ENCODE results near the gene GEMIN4. TPM values are rescaled to one million over a fixed set of nuclear protein-coding genes. Genes with fewer than 3 reads are reported as not detected.

Gene GEMIN4
- 10 to 100 TPM; 14.0 to 18.6 TPM for total RNA-seq
- 10 to 100 TPM; 30.0 to 34.5 (median 32.2) TPM for polyA plus RNA-seq (ENCODE audit: insufficient read length in 6 of 6)
- long read RNA-seq, donor 1, full-length matches to known transcripts, result 37 of 37 reads
- long read RNA-seq, donor 1, partial matches to known transcripts, result 0 of 37 reads
- long read RNA-seq, donor 1, other reads (novel, unspliced or antisense), result 0 of 37 reads
- long read RNA-seq, donor 2, full-length matches to known transcripts, result 21 of 21 reads
- long read RNA-seq, donor 2, partial matches to known transcripts, result 0 of 21 reads
- long read RNA-seq, donor 2, other reads (novel, unspliced or antisense), result 0 of 21 reads
- long read RNA-seq, donor 3, full-length matches to known transcripts, result 18 of 18 reads
- long read RNA-seq, donor 3, partial matches to known transcripts, result 0 of 18 reads
- long read RNA-seq, donor 3, other reads (novel, unspliced or antisense), result 0 of 18 reads
- long read RNA-seq, donor 4, partial matches to known transcripts, result 0 of 2 reads
- long read RNA-seq, donor 4, other reads (novel, unspliced or antisense), result 2 of 2 reads
- long read RNA-seq, donor 5, full-length matches to known transcripts, result 25 of 25 reads
- long read RNA-seq, donor 5, partial matches to known transcripts, result 0 of 25 reads
- long read RNA-seq, donor 5, other reads (novel, unspliced or antisense), result 0 of 25 reads
- long read RNA-seq, donor 6, full-length matches to known transcripts, result 18 of 18 reads
- long read RNA-seq, donor 6, partial matches to known transcripts, result 0 of 18 reads
- long read RNA-seq, donor 6, other reads (novel, unspliced or antisense), result 0 of 18 reads
- long read RNA-seq, donor 7, full-length matches to known transcripts, result 12 of 12 reads
- long read RNA-seq, donor 7, partial matches to known transcripts, result 0 of 12 reads
- long read RNA-seq, donor 7, other reads (novel, unspliced or antisense), result 0 of 12 reads
- long read RNA-seq, donor 8, full-length matches to known transcripts, result 21 of 28 reads
- long read RNA-seq, donor 8, partial matches to known transcripts, result 7 of 28 reads
- long read RNA-seq, donor 8, other reads (novel, unspliced or antisense), result 0 of 28 reads
- long read RNA-seq, donor 9, result 0 reads
- long read RNA-seq, donor 10, full-length matches to known transcripts, result 6 of 6 reads
- long read RNA-seq, donor 10, partial matches to known transcripts, result 0 of 6 reads
- long read RNA-seq, donor 10, other reads (novel, unspliced or antisense), result 0 of 6 reads
- long read RNA-seq, donor 11, result 0 reads
- long read RNA-seq, donor 12, full-length matches to known transcripts, result 15 of 15 reads
- long read RNA-seq, donor 12, partial matches to known transcripts, result 0 of 15 reads
- long read RNA-seq, donor 12, other reads (novel, unspliced or antisense), result 0 of 15 reads

DNA sequence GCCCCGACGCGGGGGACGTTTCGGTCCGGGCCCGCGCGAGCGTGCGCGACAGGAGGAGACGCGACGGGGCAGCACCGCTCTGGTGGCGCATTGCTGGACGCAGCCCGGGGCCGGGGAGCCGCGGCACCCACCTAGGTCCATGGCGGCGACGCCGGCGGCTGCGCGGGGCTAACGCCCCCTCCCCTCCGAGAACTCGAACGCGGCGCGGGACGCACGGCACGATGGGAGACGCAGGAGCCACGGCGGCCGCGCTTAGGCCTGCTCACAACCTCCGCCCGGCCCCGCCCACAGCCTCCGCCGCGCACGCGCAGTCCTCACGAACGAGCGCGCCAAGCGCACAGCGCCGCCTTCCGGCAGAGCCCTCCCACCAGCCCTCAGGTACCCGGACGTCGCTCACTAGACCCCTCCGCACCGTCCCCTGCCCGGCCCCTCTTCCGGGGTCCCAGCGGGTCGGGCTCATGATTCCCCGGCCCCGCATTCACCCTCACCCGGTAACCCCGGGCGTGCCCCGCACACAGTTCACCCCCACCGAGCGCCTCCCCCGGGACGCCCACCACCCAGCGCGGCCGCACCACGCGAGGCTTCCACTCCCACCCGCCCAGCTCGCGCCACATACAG, at the start of gene GEMIN4:
TSS of gene GEMIN4 (minus strand) at position 263 of the 618 bp plus-strand sequence. CDS start at position 141, 122 bp downstream.
- H3K27me3 ChIP-seq, result no peaks in the 10 kb centered on the region
- peak; percentile 98 for ATAC-seq
- intact Hi-C loops (cut with DNase I), result no loop called here

DNA sequence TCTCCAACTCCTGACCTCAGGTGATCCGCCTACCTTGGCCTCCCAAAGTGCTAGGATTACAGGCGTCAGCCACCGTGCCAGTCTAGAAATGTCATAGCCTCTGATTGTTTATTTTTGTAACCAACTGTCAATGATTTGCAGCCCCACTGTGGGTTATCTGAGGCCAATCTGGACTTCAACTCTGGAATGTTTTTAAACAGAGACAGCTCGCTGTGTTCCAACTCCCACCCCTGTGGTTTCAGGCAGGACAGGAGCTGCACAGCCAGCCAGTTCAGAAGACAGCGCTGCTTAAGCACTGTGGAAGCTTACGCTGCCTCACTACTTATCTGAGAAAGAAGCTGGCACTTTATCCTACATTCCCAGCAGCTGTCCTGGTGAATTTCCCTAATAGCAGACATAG, 49.6 kb upstream of the GEMIN4 start:
- Histone ChIP-seq H3K9me3 (no peaks in the 10 kb centered on the region), H3K36me3 (peaks cover 0 to 18% of the 10 kb centered on the region in 2 donors), H3K27me3 (no peaks in the 10 kb centered on the region), H3K27ac (no peak overlapping the region), H3K4me3 (no peak overlapping the region), H3K4me1 (no peaks in the 10 kb centered on the region)
- no peak for ATAC-seq
- no peak for DNase-seq
- intact Hi-C loops (cut with DNase I), result no loop called here
- TF ChIP-seq, protein P1, sequence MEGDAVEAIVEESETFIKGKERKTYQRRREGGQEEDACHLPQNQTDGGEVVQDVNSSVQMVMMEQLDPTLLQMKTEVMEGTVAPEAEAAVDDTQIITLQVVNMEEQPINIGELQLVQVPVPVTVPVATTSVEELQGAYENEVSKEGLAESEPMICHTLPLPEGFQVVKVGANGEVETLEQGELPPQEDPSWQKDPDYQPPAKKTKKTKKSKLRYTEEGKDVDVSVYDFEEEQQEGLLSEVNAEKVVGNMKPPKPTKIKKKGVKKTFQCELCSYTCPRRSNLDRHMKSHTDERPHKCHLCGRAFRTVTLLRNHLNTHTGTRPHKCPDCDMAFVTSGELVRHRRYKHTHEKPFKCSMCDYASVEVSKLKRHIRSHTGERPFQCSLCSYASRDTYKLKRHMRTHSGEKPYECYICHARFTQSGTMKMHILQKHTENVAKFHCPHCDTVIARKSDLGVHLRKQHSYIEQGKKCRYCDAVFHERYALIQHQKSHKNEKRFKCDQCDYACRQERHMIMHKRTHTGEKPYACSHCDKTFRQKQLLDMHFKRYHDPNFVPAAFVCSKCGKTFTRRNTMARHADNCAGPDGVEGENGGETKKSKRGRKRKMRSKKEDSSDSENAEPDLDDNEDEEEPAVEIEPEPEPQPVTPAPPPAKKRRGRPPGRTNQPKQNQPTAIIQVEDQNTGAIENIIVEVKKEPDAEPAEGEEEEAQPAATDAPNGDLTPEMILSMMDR (IDR thresholded peaks at IDR 0.05), result no peak

More for the DNA sequence above, at the start of gene GEMIN4:
- peak; percentile 94 to 100 (median 95) for DNase-seq
- Histone ChIP-seq H3K4me1 (peaks cover 9 to 25% of the 10 kb centered on the region in 2 donors), H3K4me3 (peak within 1 kb of the TSS; percentile 94 to 96), H3K27ac (peak within 1 kb of the TSS; percentile 75 to 82), H3K36me3 (peaks cover 0 to 20% of the 10 kb centered on the region in 2 donors), H3K9me3 (no peaks in the 10 kb centered on the region)
- TF ChIP-seq, protein P1 (IDR thresholded peaks at IDR 0.05), result peak; percentile 92 to 94

DNA sequence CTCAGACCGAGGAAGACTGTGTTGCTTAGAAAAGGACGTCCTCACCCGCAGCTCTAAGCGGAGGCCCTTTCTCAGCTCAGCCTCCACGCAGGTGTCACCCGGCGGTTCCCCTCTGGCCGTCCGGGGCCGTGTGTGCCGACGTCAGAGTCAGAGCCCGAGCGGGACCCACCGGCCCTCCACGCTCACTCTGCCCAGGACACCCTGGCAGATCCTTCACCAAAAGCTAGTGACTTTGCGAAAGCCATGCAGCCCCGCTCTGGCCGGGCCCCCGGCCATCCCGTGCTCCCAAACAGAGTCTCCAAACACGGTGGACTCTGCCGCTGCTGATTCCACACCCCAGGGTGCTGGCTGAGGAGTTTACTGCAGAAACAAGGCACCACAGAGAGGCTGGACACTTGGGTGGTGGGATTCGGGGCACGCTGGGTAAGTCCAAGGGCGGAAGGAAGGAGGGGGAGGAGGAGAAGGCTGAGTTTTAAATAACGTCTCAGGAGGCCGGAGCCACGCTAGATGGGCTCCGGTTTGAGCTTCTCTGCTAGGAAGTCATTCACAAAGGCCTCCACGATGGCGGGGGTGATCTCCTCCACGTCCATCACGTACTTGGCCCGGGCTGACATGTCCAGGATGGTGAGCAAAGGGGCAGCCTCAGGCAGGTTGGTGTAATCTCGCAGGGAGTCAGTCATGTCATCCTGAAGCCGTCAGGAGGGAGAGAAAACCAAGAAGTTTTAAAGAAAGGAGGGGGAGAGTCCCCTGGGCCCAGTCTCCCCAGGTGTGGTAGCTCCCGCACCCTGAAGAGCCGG, 48.6 kb upstream of the GEMIN4 start:
- Histone ChIP-seq H3K4me1 (no peaks in the 10 kb centered on the region), H3K27ac (no peak overlapping the region), H3K27me3 (no peaks in the 10 kb centered on the region), H3K36me3 (peaks cover 0 to 18% of the 10 kb centered on the region in 2 donors), H3K4me3 (no peak overlapping the region), H3K9me3 (no peaks in the 10 kb centered on the region)
- TF ChIP-seq, protein P1 (IDR thresholded peaks at IDR 0.05), result no peak
- intact Hi-C loops (cut with DNase I), result no loop called here
- ATAC-seq (no peak), DNase-seq (no peak)

DNA sequence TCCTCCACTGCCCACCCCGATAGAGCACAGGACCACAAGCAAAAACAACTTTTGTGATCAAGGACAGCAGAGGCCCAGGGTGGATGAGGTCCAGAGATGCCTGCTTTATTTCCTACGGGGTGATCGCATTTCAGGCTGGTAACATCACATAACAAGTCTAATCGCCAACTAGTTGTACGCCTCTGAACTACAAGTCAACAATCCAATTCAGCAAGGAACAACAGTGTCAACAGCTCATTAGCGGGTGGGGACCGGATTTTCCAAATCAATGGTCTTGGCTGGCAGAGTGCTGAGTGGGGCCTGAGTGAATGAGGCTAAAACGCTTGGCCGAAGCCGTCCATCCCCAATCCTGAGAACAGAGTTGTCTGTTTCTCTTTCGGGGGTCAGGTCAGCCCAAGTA, 47.2 kb upstream of the GEMIN4 start:
- H3K36me3 ChIP-seq, result peaks cover 0 to 18% of the 10 kb centered on the region in 2 donors
- no peak for ATAC-seq
- intact Hi-C loops (cut with DNase I), result loop anchor here in 1 of 2 donors (5.0 kb wide), 1 partner anchor 178 kb away; the partner anchor contains the start of gene NXN
- no peak overlapping the region for H3K27ac ChIP-seq
- no peak for DNase-seq
- TF ChIP-seq, protein P1 (IDR thresholded peaks at IDR 0.05), result no peak
- no peak overlapping the region for H3K4me3 ChIP-seq
- no peaks in the 10 kb centered on the region for H3K9me3 ChIP-seq
- H3K27me3 ChIP-seq, result no peaks in the 10 kb centered on the region
- peaks cover 7 to 11% of the 10 kb centered on the region in 2 donors for H3K4me1 ChIP-seq
